ENCODE data around the gene NSUN5.
A peak's percentile ranks its signal among the peaks of the same experiment; 100 is the strongest.
"Not testable (repeated sequence)": the region's sequence is repeated elsewhere in the genome, so short reads cannot be mapped to it uniquely, and the experiment has no call there.

Gene NSUN5

GRCh38 chr7:73324081-73324845 lies 15.6 kb upstream of the NSUN5 start:
- DNase-seq = peak in 1 of 2 donors; percentile 33

- not testable (repeated sequence) for DNase-seq
These were observed 14.9 kb upstream of the NSUN5 start for GRCh38 chr7:73323434-73324080.

- not testable (repeated sequence) for DNase-seq
These were observed 11.4 kb upstream of the NSUN5 start for GRCh38 chr7:73320009-73320408.

- not testable (repeated sequence) for DNase-seq
These were observed 10.9 kb upstream of the NSUN5 start for GRCh38 chr7:73319541-73319940.

- not testable (repeated sequence) for DNase-seq
These were observed 10.1 kb upstream of the NSUN5 start for GRCh38 chr7:73318656-73319204.

- no peak for DNase-seq
These were observed 7.9 kb upstream of the NSUN5 start for GRCh38 chr7:73316521-73316920.

GRCh38 chr7:73314271-73314670 lies 5.6 kb upstream of the NSUN5 start:
- no peak for DNase-seq

GRCh38 chr7:73313521-73313906 lies 4.9 kb upstream of the NSUN5 start:
- no peak for DNase-seq

- DNase-seq = no peak
These were observed 4.3 kb upstream of the NSUN5 start for GRCh38 chr7:73312831-73313520.

- DNase-seq = not testable (repeated sequence)
These were observed 2.8 kb upstream of the NSUN5 start for GRCh38 chr7:73311421-73311820.

- DNase-seq = no peak
These were observed 457 bp downstream of the NSUN5 start for GRCh38 chr7:73308074-73308664.

GRCh38 chr7:73307436-73307835 lies 1.2 kb downstream of the NSUN5 start:
- DNase-seq = no peak

- DNase-seq = not testable (repeated sequence)
These were observed 3.8 kb downstream of the NSUN5 start for GRCh38 chr7:73304612-73305387.

GRCh38 chr7:73304071-73304470 lies 4.6 kb downstream of the NSUN5 start:
- DNase-seq = no peak

- no peak for DNase-seq
These were observed 5.1 kb downstream of the NSUN5 start for GRCh38 chr7:73303546-73303945.

- DNase-seq = not testable (repeated sequence)
These were observed 5.8 kb downstream of the NSUN5 start for GRCh38 chr7:73302846-73303245.

- DNase-seq = not testable (repeated sequence)
These were observed 7.5 kb downstream of the NSUN5 start for GRCh38 chr7:73301108-73301507.

- not testable (repeated sequence) for DNase-seq
These were observed 8.8 kb downstream of the NSUN5 start for GRCh38 chr7:73299812-73300211.

- DNase-seq = not testable (repeated sequence)
These were observed 10.9 kb downstream of the NSUN5 start for GRCh38 chr7:73297706-73298105.

- DNase-seq = not testable (repeated sequence)
These were observed 11.4 kb downstream of the NSUN5 start for GRCh38 chr7:73297235-73297634.

- not testable (repeated sequence) for DNase-seq
These were observed 31.4 kb downstream of the NSUN5 start for GRCh38 chr7:73277210-73277609.

- DNase-seq = not testable (repeated sequence)
These were observed 40.8 kb downstream of the NSUN5 start for GRCh38 chr7:73267813-73268212.
